Measurements from ENCODE around the gene ADCK1. TPM values are rescaled to one million over a fixed set of nuclear protein-coding genes. Genes with fewer than 3 reads are reported as not detected.

Gene ADCK1
- total RNA-seq, 1 experiment from 2014 or later: 8.8 TPM

DNA sequence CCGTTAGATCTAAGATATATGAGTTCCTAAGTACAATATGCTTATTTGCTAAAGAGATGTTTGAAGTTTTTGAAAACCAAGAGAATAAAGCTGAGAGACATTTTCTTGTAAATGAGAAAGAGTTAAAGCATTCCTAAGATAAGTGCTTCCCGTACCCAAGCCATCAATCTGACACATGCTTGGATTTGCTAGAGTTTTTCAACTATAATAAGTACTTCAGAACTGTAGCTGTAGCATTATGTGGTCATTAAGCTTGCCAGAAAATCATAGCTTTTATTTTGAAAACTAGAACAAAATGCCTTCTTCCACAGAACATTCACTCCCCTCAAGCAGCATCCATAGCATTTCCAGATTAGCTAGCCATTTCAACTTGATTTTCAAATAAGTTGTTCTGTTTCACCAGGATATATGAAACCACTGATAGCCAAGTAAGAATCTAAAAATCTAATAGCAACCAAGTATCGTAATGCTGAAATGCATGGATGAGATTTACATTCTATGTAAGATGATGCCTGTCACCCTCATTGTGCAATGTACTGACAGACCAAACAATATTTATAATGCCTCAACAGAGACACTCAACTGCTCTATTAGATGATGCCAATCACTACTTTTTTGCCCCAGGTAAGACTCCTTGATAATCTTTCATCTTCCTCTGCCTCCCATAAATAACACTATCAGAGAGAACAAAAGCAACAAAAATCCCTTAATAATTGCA, 47.0 kb upstream of the ADCK1 start:
- TF ChIP-seq, protein P1, sequence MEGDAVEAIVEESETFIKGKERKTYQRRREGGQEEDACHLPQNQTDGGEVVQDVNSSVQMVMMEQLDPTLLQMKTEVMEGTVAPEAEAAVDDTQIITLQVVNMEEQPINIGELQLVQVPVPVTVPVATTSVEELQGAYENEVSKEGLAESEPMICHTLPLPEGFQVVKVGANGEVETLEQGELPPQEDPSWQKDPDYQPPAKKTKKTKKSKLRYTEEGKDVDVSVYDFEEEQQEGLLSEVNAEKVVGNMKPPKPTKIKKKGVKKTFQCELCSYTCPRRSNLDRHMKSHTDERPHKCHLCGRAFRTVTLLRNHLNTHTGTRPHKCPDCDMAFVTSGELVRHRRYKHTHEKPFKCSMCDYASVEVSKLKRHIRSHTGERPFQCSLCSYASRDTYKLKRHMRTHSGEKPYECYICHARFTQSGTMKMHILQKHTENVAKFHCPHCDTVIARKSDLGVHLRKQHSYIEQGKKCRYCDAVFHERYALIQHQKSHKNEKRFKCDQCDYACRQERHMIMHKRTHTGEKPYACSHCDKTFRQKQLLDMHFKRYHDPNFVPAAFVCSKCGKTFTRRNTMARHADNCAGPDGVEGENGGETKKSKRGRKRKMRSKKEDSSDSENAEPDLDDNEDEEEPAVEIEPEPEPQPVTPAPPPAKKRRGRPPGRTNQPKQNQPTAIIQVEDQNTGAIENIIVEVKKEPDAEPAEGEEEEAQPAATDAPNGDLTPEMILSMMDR (IDR thresholded peaks at IDR 0.05; ENCODE audit: insufficient read depth in 1 of 2, low read depth in 1 of 2, low read length in 1 of 2, severe bottlenecking in 1 of 2, unreplicated experiment in 1 of 2): no peak
- peaks cover 63% of the 10 kb centered on the region for H3K36me3 Mint-ChIP-seq (ENCODE audit: insufficient read depth, unreplicated experiment)
- no peaks in the 10 kb centered on the region for H3K4me1 ChIP-seq
- no TSS peak for BruUV-seq (replicated peaks)
- no peaks in the 10 kb centered on the region for H3K9me3 ChIP-seq
- no peaks in the 10 kb centered on the region for H3K27me3 ChIP-seq (replicated peaks; ENCODE audit: control insufficient read depth, insufficient read depth, low read length)
- H3K9me3 Mint-ChIP-seq (ENCODE audit: unreplicated experiment): no peaks in the 10 kb centered on the region
- no peak for DNase-seq
- no peak overlapping the region for H3K4me3 ChIP-seq (ENCODE audit: low read depth, low read length)
- ChIA-PET CTCF (no interaction called here), POLR2A (no interaction called here)
- no peaks in the 10 kb centered on the region for H3K27me3 Mint-ChIP-seq (ENCODE audit: insufficient read depth, unreplicated experiment)
- H3K4me1 Mint-ChIP-seq (ENCODE audit: low read depth, unreplicated experiment): no peaks in the 10 kb centered on the region
- H3K4me3 Mint-ChIP-seq (ENCODE audit: unreplicated experiment): no peak overlapping the region
- peaks cover 3% of the 10 kb centered on the region; the same call in 1 of the 2 replicates for H3K36me3 ChIP-seq (ENCODE audit: control insufficient read depth, insufficient read depth, low read length)
- intact Hi-C loops (cut with micrococcal nuclease; ENCODE audit: unreplicated experiment): no loop called here
- no peak overlapping the region for H3K27ac Mint-ChIP-seq (ENCODE audit: unreplicated experiment)

DNA sequence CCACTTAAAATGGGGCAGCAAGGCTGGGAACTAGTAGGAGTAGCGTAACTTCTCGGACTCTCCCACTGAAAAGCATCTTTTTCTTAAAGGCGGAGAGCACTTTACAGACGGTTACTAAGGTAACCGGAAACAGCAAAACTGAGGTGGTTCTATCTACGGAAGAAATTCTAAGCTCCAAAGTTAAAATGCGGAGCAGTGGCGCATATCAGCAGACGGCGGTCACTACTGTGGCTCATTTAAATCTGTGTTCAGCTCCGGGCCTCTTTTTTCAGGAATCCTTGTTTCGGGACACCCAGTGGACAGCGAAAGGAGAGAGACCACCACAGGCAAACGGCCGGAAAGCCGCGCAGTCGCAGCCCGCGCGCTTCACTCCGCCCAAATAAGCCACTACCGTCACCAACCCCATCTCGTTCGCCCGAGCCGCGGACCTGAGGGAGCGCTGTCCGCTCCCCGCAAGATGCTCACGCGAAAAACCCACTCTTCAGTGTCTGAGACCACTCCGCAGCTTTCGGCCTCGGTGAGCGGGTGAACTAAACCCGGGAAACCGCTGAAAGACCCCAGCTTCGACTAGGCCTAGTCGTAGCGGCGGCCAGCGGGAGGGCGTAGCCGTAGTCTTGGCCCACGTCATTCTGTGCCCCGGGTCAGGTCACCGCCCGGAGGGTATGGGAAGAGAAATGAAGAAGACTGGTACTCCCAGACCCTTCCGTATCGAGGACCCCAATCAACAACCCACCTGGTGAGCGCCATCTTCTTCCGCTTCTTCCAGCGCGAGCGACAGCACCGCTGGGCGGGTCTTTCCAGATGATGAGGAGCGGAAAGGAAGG, 39.3 kb upstream of the ADCK1 start, which contains the start of gene SNW1:
SNW1 (minus strand) TSS at position 776 of the 824 bp plus-strand sequence; CDS start at position 747, 29 bp downstream.
- POLR2A ChIA-PET: interaction anchor here (0.6 to 1.0 kb wide), 4 partner anchors 13 to 445 kb away, joined by 3 to 11 read pairs (median 3); no protein-coding TSS in a partner anchor

More for the DNA sequence above, 39.3 kb upstream of the ADCK1 start, which contains the start of gene SNW1:
- peak within 1 kb of the TSS; percentile 95 for H3K4me3 ChIP-seq (ENCODE audit: low read depth, low read length)
- CTCF ChIA-PET: interaction anchor here (0.6 to 1.0 kb wide), 3 partner anchors 40 to 162 kb away, joined by 3 read pairs; no protein-coding TSS in a partner anchor
- Mint-ChIP-seq H3K27ac (ENCODE audit: unreplicated experiment) (peak within 1 kb of the TSS; percentile 96), H3K9me3 (ENCODE audit: unreplicated experiment) (no peaks in the 10 kb centered on the region), H3K4me1 (ENCODE audit: low read depth, unreplicated experiment) (no peaks in the 10 kb centered on the region), H3K4me3 (ENCODE audit: unreplicated experiment) (peak within 1 kb of the TSS; percentile 88), H3K36me3 (ENCODE audit: insufficient read depth, unreplicated experiment) (peaks cover 13% of the 10 kb centered on the region), H3K27me3 (ENCODE audit: insufficient read depth, unreplicated experiment) (no peaks in the 10 kb centered on the region)
- 0 out of 2 replicates have a peak, but pooled peaks cover 5% of the 10 kb centered on the region for H3K4me1 ChIP-seq
- intact Hi-C loops (cut with micrococcal nuclease; ENCODE audit: unreplicated experiment): loop anchor here (1.0 kb wide), 2 partner anchors 40 to 57 kb away; partner anchors contain the start of gene ADCK1
- H3K36me3 ChIP-seq (ENCODE audit: control insufficient read depth, insufficient read depth, low read length): no peaks in the 10 kb centered on the region; the same call in 1 of the 2 replicates
- peak; percentile 91 to 92 for DNase-seq
- H3K27me3 ChIP-seq (replicated peaks; ENCODE audit: control insufficient read depth, insufficient read depth, low read length): no peaks in the 10 kb centered on the region
- no peaks in the 10 kb centered on the region for H3K9me3 ChIP-seq
- TF ChIP-seq, protein P1 (IDR thresholded peaks at IDR 0.05; ENCODE audit: insufficient read depth in 1 of 2, low read depth in 1 of 2, low read length in 1 of 2, severe bottlenecking in 1 of 2, unreplicated experiment in 1 of 2): no peak
- BruUV-seq (replicated peaks): TSS peak; percentile 77
